Measurements from ENCODE around the gene ESRRB.

DNA sequence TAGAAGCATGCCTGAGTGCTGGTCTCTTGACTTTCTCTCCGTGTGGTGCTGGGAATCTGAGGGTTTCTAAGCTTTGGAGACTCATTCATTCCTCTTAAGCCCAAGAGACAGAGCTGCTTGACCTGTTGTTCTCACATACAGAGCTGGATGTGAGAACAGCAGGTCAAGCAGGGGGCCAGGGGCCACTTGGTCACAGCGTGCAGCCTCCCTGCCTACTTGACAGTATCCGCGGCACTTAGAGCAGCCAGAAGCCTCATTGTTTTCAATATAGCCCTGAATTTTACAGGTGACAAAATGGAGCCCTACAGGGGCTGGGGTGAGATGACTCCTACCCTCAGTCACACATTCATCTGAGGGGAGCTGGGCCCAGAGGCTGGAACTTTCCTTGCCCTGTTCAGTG lies 88.9 kb downstream of the ESRRB start:
- TF ChIP-seq, protein P1, sequence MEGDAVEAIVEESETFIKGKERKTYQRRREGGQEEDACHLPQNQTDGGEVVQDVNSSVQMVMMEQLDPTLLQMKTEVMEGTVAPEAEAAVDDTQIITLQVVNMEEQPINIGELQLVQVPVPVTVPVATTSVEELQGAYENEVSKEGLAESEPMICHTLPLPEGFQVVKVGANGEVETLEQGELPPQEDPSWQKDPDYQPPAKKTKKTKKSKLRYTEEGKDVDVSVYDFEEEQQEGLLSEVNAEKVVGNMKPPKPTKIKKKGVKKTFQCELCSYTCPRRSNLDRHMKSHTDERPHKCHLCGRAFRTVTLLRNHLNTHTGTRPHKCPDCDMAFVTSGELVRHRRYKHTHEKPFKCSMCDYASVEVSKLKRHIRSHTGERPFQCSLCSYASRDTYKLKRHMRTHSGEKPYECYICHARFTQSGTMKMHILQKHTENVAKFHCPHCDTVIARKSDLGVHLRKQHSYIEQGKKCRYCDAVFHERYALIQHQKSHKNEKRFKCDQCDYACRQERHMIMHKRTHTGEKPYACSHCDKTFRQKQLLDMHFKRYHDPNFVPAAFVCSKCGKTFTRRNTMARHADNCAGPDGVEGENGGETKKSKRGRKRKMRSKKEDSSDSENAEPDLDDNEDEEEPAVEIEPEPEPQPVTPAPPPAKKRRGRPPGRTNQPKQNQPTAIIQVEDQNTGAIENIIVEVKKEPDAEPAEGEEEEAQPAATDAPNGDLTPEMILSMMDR (IDR thresholded peaks at IDR 0.05): no peak
- TF ChIP-seq POLR2A (IDR thresholded peaks at IDR 0.05) (no peak), EP300 (IDR thresholded peaks at IDR 0.05) (no peak)

Measured in ovary (tissue), 3 donors.